ENCODE measurements around the gene TTF2.

The TTF2 gene

DNA sequence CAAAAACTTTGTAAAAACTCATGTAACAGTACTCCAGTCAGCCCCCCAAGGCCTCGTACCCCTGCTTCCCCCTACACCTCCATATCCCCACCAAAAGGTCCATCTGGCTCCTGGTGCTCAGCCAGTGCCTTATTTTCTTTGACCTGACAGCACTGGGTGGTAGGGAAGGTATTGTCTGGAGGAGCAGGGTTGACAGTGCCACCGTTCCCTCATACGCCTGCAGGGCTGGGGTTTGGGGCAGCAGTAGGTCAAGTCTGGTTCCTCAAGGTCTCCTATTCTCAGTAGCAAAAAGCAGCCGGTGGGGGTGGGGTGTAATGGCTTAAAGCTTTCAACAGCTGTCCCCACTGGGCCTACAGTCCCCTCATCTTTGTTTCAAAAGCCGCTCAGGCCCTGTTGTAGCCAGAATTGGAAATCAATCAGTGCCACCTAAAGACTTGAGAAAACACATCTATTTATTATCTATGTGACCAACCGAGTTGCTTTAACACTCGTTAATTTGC, 25.3 kb upstream of the TTF2 start:
- no peaks in the 10 kb centered on the region for H3K79me2 ChIP-seq (ENCODE audit: control insufficient read depth, insufficient read depth, low read length, poor library complexity)
- H3K9me3 ChIP-seq (ENCODE audit: insufficient read depth, low read depth, low read length), result peaks cover 1% of the 10 kb centered on the region
- no peak overlapping the region for H3K23ac ChIP-seq (ENCODE audit: low read length)
- no peak overlapping the region for H3K4me3 ChIP-seq (ENCODE audit: low read depth, low read length)
- no peaks in the 10 kb centered on the region for H3K27me3 ChIP-seq (ENCODE audit: insufficient read depth, low read length)
- H2AK5ac ChIP-seq (ENCODE audit: low read length), result no peak overlapping the region
- no peak for DNase-seq
- H3K4ac ChIP-seq (ENCODE audit: low read depth, low read length), result no peak overlapping the region
- H2AFZ ChIP-seq (ENCODE audit: insufficient read depth, low read length, poor library complexity), result no peak overlapping the region
- no peak overlapping the region for H4K8ac ChIP-seq (ENCODE audit: low read depth, low read length)
- H2BK5ac ChIP-seq (ENCODE audit: low read depth, low read length, poor library complexity), result no peak overlapping the region
- H4K91ac ChIP-seq (ENCODE audit: low read depth, low read length), result no peak overlapping the region
- H3K27ac ChIP-seq (ENCODE audit: low read depth, low read length), result no peak overlapping the region
- H2BK120ac ChIP-seq (ENCODE audit: insufficient read depth, low read length, poor library complexity), result no peak overlapping the region
- no peak overlapping the region for H3K14ac ChIP-seq (ENCODE audit: low read length)
- H3K4me1 ChIP-seq (ENCODE audit: control insufficient read depth in 1 of 2, insufficient read depth in 2 of 2, low read length in 2 of 2), result peaks cover 8 to 11% of the 10 kb centered on the region in 2 experiments
- no CpG with 5 or more reads among the region's 7 CpGs for WGBS (ENCODE audit: extremely low coverage, insufficient coverage, insufficient read length)
- H3K79me1 ChIP-seq (ENCODE audit: low read length), result peaks cover 2% of the 10 kb centered on the region
- no peak overlapping the region for H4K12ac ChIP-seq (ENCODE audit: low read depth, low read length)
- no peak overlapping the region for H3K4me2 ChIP-seq (ENCODE audit: low read length)
- no peaks in the 10 kb centered on the region for H3K36me3 ChIP-seq (ENCODE audit: control insufficient read depth in 1 of 2, insufficient read depth in 2 of 2, low read length in 2 of 2)
- H2BK12ac ChIP-seq (ENCODE audit: low read length), result no peak overlapping the region
- no peak overlapping the region for H3K9ac ChIP-seq (ENCODE audit: low read length)
- H3K18ac ChIP-seq (ENCODE audit: low read length), result no peak overlapping the region

DNA sequence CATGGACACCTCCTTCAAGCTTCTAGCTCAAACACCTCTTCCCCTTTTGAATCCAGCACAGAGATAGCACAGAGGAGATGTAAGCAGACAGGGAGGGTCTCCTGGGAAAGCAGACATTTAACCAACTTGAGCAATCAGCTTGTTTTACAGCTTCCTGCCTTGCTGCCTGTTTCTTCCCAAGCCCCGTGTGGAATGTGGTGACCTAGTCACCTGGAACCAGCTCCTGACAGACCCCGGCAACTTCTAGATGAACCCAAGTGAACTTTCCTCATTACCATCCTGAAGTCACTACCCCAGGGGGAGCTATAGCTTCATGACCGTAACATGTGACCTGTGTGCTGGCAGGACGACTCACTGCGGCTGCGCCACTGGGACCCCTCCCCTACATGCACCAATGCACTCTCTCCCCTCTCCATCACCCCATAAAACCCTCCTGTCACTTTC, 24.1 kb upstream of the TTF2 start:
- Histone ChIP-seq H2BK120ac (ENCODE audit: insufficient read depth, low read length, poor library complexity) (no peak overlapping the region), H2BK5ac (ENCODE audit: low read depth, low read length, poor library complexity) (no peak overlapping the region), H4K91ac (ENCODE audit: low read depth, low read length) (no peak overlapping the region), H2AFZ (ENCODE audit: insufficient read depth, low read length, poor library complexity) (no peak overlapping the region), H4K8ac (ENCODE audit: low read depth, low read length) (no peak overlapping the region), H3K4ac (ENCODE audit: low read depth, low read length) (no peak overlapping the region), H3K79me1 (ENCODE audit: low read length) (peaks cover 2% of the 10 kb centered on the region), H2AK5ac (ENCODE audit: low read length) (no peak overlapping the region), H3K23ac (ENCODE audit: low read length) (no peak overlapping the region), H3K9me3 (ENCODE audit: insufficient read depth, low read depth, low read length) (peaks cover 1% of the 10 kb centered on the region), H3K9ac (ENCODE audit: low read length) (no peak overlapping the region), H4K12ac (ENCODE audit: low read depth, low read length) (no peak overlapping the region), H3K18ac (ENCODE audit: low read length) (no peak overlapping the region), H3K4me2 (ENCODE audit: low read length) (no peak overlapping the region), H3K4me3 (ENCODE audit: low read depth, low read length) (no peak overlapping the region), H3K36me3 (ENCODE audit: control insufficient read depth in 1 of 2, insufficient read depth in 2 of 2, low read length in 2 of 2) (no peaks in the 10 kb centered on the region), H2BK12ac (ENCODE audit: low read length) (peak overlapping the region; percentile 3), H3K27me3 (ENCODE audit: insufficient read depth, low read length) (no peaks in the 10 kb centered on the region), H3K14ac (ENCODE audit: low read length) (no peak overlapping the region), H3K4me1 (ENCODE audit: control insufficient read depth in 1 of 2, insufficient read depth in 2 of 2, low read length in 2 of 2) (peaks cover 8 to 11% of the 10 kb centered on the region in 2 experiments), H3K27ac (ENCODE audit: low read depth, low read length) (peak overlapping the region; percentile 43), H3K79me2 (ENCODE audit: control insufficient read depth, insufficient read depth, low read length, poor library complexity) (no peaks in the 10 kb centered on the region)
- WGBS (ENCODE audit: extremely low coverage, insufficient coverage, insufficient read length), result no CpG with 5 or more reads among the region's 6 CpGs
- DNase-seq, result no peak

DNA sequence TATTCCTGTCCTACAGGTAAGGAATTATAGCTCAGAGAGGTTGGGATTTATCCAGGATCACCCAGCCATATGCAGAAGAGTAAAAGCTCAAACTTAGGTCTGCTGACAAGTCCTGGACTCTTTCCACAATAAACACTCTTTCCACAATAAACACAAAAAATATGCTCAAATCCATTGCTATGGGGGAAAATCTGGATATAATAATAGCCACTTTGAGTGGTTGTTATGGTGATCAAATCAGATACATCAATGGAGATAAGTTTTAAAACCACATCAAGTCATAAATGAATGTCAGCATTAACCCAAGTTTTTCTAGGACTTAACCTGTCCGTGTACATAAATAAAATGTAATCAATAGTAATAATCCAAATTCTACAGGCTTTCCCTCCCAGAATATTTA, 22.3 kb upstream of the TTF2 start:
- H2BK120ac ChIP-seq (ENCODE audit: insufficient read depth, low read length, poor library complexity), result no peak overlapping the region
- no peak for DNase-seq
- H3K4ac ChIP-seq (ENCODE audit: low read depth, low read length), result no peak overlapping the region
- peaks cover 1% of the 10 kb centered on the region for H3K9me3 ChIP-seq (ENCODE audit: insufficient read depth, low read depth, low read length)
- no peaks in the 10 kb centered on the region for H3K27me3 ChIP-seq (ENCODE audit: insufficient read depth, low read length)
- H4K8ac ChIP-seq (ENCODE audit: low read depth, low read length), result no peak overlapping the region
- no peak overlapping the region for H3K14ac ChIP-seq (ENCODE audit: low read length)
- no peak overlapping the region for H2AFZ ChIP-seq (ENCODE audit: insufficient read depth, low read length, poor library complexity)
- no peak overlapping the region for H2AK5ac ChIP-seq (ENCODE audit: low read length)
- no peak overlapping the region for H3K27ac ChIP-seq (ENCODE audit: low read depth, low read length)
- no peaks in the 10 kb centered on the region for H3K79me2 ChIP-seq (ENCODE audit: control insufficient read depth, insufficient read depth, low read length, poor library complexity)
- no peak overlapping the region for H3K4me3 ChIP-seq (ENCODE audit: low read depth, low read length)
- H2BK12ac ChIP-seq (ENCODE audit: low read length), result no peak overlapping the region
- H3K9ac ChIP-seq (ENCODE audit: low read length), result no peak overlapping the region
- no peak overlapping the region for H4K12ac ChIP-seq (ENCODE audit: low read depth, low read length)
- no peak overlapping the region for H3K23ac ChIP-seq (ENCODE audit: low read length)
- H3K4me2 ChIP-seq (ENCODE audit: low read length), result no peak overlapping the region
- H3K18ac ChIP-seq (ENCODE audit: low read length), result no peak overlapping the region
- H3K36me3 ChIP-seq (ENCODE audit: control insufficient read depth in 1 of 2, insufficient read depth in 2 of 2, low read length in 2 of 2), result no peaks in the 10 kb centered on the region
- H3K79me1 ChIP-seq (ENCODE audit: low read length), result peaks cover 2% of the 10 kb centered on the region
- H4K91ac ChIP-seq (ENCODE audit: low read depth, low read length), result no peak overlapping the region
- H3K4me1 ChIP-seq (ENCODE audit: control insufficient read depth in 1 of 2, insufficient read depth in 2 of 2, low read length in 2 of 2), result peaks cover 8 to 11% of the 10 kb centered on the region in 2 experiments
- no CpG with 5 or more reads among the region's 1 CpG for WGBS (ENCODE audit: extremely low coverage, insufficient coverage, insufficient read length)
- H2BK5ac ChIP-seq (ENCODE audit: low read depth, low read length, poor library complexity), result no peak overlapping the region

DNA sequence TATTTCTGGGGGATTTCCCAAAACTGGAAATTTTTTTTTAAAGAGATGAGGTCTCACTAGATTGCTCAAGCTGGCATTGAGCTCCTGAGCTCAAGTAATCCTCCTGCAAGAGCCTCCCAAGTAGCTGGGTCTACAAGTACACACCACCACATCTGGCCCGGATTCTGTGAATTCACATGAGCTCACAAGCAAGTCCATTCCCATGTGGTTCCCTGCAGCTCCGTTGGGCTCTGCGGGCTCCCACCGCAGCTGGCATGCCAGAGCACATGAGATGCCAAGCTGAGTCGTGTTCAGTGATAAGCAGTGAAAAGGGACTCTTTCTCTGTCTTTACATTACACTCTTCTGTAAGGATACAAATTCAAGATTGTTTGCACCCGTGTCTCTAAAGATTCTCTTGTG, 21.9 kb upstream of the TTF2 start:
- Histone ChIP-seq H3K27ac (ENCODE audit: low read depth, low read length) (no peak overlapping the region), H3K27me3 (ENCODE audit: insufficient read depth, low read length) (no peaks in the 10 kb centered on the region), H2BK12ac (ENCODE audit: low read length) (no peak overlapping the region), H3K79me2 (ENCODE audit: control insufficient read depth, insufficient read depth, low read length, poor library complexity) (no peaks in the 10 kb centered on the region), H4K12ac (ENCODE audit: low read depth, low read length) (no peak overlapping the region), H2BK120ac (ENCODE audit: insufficient read depth, low read length, poor library complexity) (no peak overlapping the region), H3K4me2 (ENCODE audit: low read length) (no peak overlapping the region), H3K4ac (ENCODE audit: low read depth, low read length) (no peak overlapping the region), H2BK5ac (ENCODE audit: low read depth, low read length, poor library complexity) (no peak overlapping the region), H3K9ac (ENCODE audit: low read length) (no peak overlapping the region), H3K4me1 (ENCODE audit: control insufficient read depth in 1 of 2, insufficient read depth in 2 of 2, low read length in 2 of 2) (peaks cover 8 to 11% of the 10 kb centered on the region in 2 experiments), H3K23ac (ENCODE audit: low read length) (no peak overlapping the region), H4K91ac (ENCODE audit: low read depth, low read length) (no peak overlapping the region), H3K14ac (ENCODE audit: low read length) (no peak overlapping the region), H3K79me1 (ENCODE audit: low read length) (peaks cover 2% of the 10 kb centered on the region), H3K18ac (ENCODE audit: low read length) (no peak overlapping the region), H4K8ac (ENCODE audit: low read depth, low read length) (no peak overlapping the region), H3K36me3 (ENCODE audit: control insufficient read depth in 1 of 2, insufficient read depth in 2 of 2, low read length in 2 of 2) (no peaks in the 10 kb centered on the region), H2AFZ (ENCODE audit: insufficient read depth, low read length, poor library complexity) (no peak overlapping the region), H3K4me3 (ENCODE audit: low read depth, low read length) (no peak overlapping the region), H3K9me3 (ENCODE audit: insufficient read depth, low read depth, low read length) (peaks cover 1% of the 10 kb centered on the region), H2AK5ac (ENCODE audit: low read length) (no peak overlapping the region)
- WGBS (ENCODE audit: extremely low coverage, insufficient coverage, insufficient read length), result no CpG with 5 or more reads among the region's 6 CpGs
- DNase-seq, result no peak
